IPS-NIHi7 (cell line): ENCODE results near the gene CD1B.
A peak's percentile ranks its signal among the peaks of the same experiment; 100 is the strongest.
"Not testable (repeated sequence)": the region's sequence is repeated elsewhere in the genome, so short reads cannot be mapped to it uniquely, and the experiment has no call there.

Experiments
- DNase-seq: peaks from one replicate; pipeline ENCODE4 v3.0.0; 2012; ENCODE audit warnings: mixed read lengths; ENCODE audit errors: extremely low spot score

The CD1B gene

GRCh38 chr1:158331481-158332150 lies at the start of gene CD1B:
TSS of gene CD1B (minus strand) at chr1:158331531. CDS start at chr1:158331423, 108 bp downstream.
- DNase-seq, result no peak

GRCh38 chr1:158374860-158375259 lies 43.5 kb upstream of the CD1B start:
- no peak for DNase-seq

GRCh38 chr1:158374101-158374500 lies 42.8 kb upstream of the CD1B start:
- DNase-seq, result not testable (repeated sequence)

- DNase-seq, result no peak
Measured at GRCh38 chr1:158371188-158371953, 40.0 kb upstream of the CD1B start.

- no peak for DNase-seq
Measured at GRCh38 chr1:158366783-158367182, 35.5 kb upstream of the CD1B start.

GRCh38 chr1:158362941-158363340 lies 31.6 kb upstream of the CD1B start:
- DNase-seq, result no peak

GRCh38 chr1:158362482-158362881 lies 31.2 kb upstream of the CD1B start:
- DNase-seq, result no peak

GRCh38 chr1:158357441-158357840 lies 26.1 kb upstream of the CD1B start:
- DNase-seq, result no peak

- DNase-seq, result no peak
Measured at GRCh38 chr1:158356616-158357015, 25.3 kb upstream of the CD1B start.

- DNase-seq, result no peak
Measured at GRCh38 chr1:158355773-158356285, 24.5 kb upstream of the CD1B start.

GRCh38 chr1:158354255-158354654 lies 22.9 kb upstream of the CD1B start:
- no peak for DNase-seq

GRCh38 chr1:158353303-158354075 lies 22.2 kb upstream of the CD1B start, which contains the start of gene CD1E:
TSS of gene CD1E (plus strand) at chr1:158353894. CDS start at chr1:158353989, 95 bp downstream.
- no peak for DNase-seq

- not testable (repeated sequence) for DNase-seq
Measured at GRCh38 chr1:158348946-158349345, 17.6 kb upstream of the CD1B start.

- DNase-seq, result not testable (repeated sequence)
Measured at GRCh38 chr1:158336413-158336812, 5.1 kb upstream of the CD1B start.

- no peak for DNase-seq
Measured at GRCh38 chr1:158335213-158335532, 3.8 kb upstream of the CD1B start.

- no peak for DNase-seq
Measured at GRCh38 chr1:158334526-158335212, 3.3 kb upstream of the CD1B start.

GRCh38 chr1:158333405-158334155 lies 2.2 kb upstream of the CD1B start:
- DNase-seq, result no peak

- no peak for DNase-seq
Measured at GRCh38 chr1:158331106-158331425, 265 bp downstream of the CD1B start.

GRCh38 chr1:158330391-158331105 lies 783 bp downstream of the CD1B start:
- no peak for DNase-seq

GRCh38 chr1:158329733-158330132 lies 1.6 kb downstream of the CD1B start:
- DNase-seq, result peak; percentile 53
